VCaP (cell line): Measurements from ENCODE around the gene ENTPD7.
A peak's percentile ranks its signal among the peaks of the same experiment; 100 is the strongest.

Source experiments
- H3K27ac ChIP-seq: fragments of 450-650 bp; 2 replicates; pipeline ENCODE4 v1.5.1; 2017
- TF ChIP-seq, protein P1 (sequence below): fragments of 450-650 bp; conservative IDR thresholded peaks from 2 replicates; pipeline ENCODE4 v1.5.1; 2017; ENCODE audit warnings: mild to moderate bottlenecking, moderate library complexity

The ENTPD7 gene

DNA sequence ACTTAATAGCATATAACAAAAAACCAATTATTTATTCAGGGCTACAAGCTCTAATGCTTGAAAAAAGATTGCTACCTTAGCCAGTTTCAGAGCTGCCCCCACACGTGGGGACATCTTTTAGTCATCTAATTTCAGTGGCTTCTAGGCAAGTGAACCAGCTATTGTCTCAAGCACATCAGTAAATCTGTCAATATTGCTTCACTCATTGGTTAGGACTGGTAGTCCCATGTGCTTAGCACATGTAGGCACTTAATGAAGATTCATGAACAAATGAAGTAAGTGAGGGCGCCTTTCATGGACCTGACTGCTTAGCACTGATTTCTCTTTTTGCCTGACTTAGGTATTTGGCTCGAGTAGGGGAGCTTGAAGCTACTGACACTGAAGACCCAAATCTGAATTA lies 19.6 kb downstream of the ENTPD7 start:
- H3K27ac ChIP-seq = no peak overlapping the region
- TF ChIP-seq, protein P1, sequence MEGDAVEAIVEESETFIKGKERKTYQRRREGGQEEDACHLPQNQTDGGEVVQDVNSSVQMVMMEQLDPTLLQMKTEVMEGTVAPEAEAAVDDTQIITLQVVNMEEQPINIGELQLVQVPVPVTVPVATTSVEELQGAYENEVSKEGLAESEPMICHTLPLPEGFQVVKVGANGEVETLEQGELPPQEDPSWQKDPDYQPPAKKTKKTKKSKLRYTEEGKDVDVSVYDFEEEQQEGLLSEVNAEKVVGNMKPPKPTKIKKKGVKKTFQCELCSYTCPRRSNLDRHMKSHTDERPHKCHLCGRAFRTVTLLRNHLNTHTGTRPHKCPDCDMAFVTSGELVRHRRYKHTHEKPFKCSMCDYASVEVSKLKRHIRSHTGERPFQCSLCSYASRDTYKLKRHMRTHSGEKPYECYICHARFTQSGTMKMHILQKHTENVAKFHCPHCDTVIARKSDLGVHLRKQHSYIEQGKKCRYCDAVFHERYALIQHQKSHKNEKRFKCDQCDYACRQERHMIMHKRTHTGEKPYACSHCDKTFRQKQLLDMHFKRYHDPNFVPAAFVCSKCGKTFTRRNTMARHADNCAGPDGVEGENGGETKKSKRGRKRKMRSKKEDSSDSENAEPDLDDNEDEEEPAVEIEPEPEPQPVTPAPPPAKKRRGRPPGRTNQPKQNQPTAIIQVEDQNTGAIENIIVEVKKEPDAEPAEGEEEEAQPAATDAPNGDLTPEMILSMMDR = no peak

DNA sequence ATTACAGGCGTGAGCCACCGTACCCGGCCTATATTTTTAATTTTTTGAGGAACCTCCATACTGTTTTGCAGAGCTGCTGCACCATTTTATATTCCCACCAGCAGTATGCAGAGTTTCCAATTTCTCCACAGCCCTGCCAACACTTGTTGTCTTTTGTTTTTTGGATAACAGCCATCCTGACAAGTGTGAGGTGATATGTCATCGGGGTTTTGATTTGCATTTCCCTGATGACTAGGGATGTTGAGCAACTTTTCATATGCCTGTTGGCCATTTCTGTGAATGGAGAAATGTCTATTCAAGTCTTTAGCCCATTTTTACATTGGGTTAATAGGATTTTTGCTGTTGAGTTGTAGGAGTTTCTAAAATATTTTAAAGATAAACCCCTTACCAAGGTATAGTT lies 22.2 kb downstream of the ENTPD7 start:
- peak overlapping the region; percentile 66 for H3K27ac ChIP-seq
- TF ChIP-seq, protein P1 = no peak

DNA sequence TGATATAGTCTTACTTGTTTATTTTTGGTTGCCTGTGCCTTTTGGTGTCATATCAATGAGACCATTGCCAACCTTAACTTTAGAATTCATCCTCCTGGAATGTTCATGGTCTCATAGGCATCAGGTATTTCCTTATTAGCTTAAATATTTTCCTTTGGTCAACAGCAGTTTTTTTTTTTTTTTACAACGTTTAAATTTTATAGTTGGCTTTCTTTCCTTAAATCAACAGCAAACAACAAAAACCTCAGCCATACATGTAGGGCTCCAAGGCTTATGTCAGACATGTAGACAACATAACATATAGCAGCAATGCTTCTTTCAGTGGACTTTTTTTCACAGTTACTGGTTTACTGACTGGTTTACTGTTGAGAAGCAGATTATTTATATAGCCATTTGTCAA lies 22.7 kb downstream of the ENTPD7 start:
- TF ChIP-seq, protein P1 = no peak

DNA sequence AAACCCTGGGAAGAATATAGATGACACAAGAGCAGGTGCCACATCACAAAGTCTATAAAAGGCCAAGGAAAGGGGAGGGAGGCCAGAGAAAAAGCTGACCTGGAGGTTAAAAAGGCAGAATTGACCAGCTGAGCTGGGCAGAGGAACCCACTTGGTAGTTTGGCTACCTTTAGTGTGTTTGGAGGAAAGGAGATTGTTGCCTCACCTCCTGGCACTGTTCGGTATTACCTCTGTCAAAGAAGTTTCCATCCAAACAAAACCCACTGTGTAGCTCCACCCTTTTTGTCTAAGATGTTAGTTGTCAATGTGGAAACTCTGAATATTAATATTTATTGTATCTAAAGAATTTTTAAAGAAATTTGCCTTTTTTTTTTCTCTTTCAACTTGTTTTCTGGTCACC lies 23.4 kb downstream of the ENTPD7 start:
- H3K27ac ChIP-seq = peak overlapping the region; percentile 66
- TF ChIP-seq, protein P1 = peak; percentile 45

More for the DNA sequence above, 22.7 kb downstream of the ENTPD7 start:
- peak overlapping the region; percentile 66 for H3K27ac ChIP-seq

DNA sequence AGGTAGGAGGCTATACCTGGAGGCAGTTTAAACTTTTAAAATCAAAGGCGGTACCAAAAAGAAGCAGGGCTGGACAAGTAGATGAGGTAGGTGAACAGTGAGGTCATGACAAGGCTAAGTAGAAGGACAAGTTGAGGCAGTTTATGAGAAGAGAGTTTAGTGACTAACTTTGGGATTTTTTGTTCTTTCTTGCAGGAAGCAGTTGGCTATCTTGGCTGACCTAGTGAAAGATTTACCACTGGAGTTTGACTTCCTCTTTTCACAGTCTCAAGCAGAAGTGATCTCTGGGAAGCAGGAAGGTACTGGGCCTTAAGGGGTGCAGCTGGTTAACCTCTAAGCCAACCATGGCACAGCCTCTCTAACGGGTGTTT lies 26.3 kb downstream of the ENTPD7 start:
- peak overlapping the region; percentile 9; the same call in 1 of the 2 replicates for H3K27ac ChIP-seq
- TF ChIP-seq, protein P1 = no peak

DNA sequence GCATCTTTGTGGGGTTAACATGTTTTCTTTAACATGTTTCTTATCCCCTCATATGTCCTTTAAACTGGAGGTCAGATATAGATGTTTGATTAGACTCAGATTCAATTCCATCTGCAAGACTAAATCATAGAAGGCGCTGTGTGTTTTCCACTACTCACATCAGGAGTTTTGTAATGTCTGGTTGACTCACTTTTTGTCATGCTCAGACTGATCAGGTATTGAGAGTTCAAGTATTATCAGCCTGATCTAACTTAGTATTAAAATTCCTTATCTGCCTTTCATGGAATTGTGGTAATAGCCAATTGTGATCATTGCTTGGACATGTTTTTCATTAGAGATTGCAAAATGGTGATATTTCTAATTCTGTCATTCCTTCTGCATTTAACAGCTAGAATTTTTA lies 30.2 kb downstream of the ENTPD7 start:
- TF ChIP-seq, protein P1 = no peak
- no peak overlapping the region for H3K27ac ChIP-seq

DNA sequence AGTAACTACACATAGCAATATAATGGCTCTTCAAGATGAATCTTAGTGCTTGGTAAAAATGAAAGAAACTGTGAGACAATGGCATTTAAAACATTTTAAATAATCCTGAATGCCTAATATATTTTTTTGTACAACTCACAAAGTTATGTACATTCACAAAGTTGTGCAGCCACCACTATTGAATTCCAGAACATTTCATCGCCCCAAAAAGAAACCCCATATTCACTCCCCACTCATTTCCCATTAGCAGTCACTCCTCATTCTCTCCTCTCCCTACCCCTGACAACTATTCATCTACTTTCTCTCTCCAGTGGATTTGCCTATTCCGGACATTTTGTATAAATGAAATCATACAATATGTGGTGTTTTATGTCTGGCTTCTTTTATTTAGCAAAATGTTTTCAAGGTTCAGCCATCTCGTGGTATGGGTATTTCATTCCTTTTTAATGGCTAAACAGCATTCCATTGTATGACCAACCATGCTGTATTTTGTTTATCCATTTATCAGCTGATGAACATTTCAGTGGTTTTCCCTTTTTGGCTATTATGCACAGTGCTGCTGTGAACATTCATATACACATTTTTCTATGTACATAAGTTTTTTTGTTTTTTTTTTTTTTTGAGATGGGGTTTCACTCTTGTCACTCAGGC lies 34.7 kb downstream of the ENTPD7 start:
- TF ChIP-seq, protein P1 = no peak
- H3K27ac ChIP-seq = no peak overlapping the region
